Naive B cell (primary cell): ENCODE results near the gene CLDN10. TPM values are rescaled to one million over a fixed set of nuclear protein-coding genes. Genes with fewer than 3 reads are reported as not detected.
A peak's percentile ranks its signal among the peaks of the same experiment; 100 is the strongest.
"Not testable (repeated sequence)": the region's sequence is repeated elsewhere in the genome, so short reads cannot be mapped to it uniquely, and the experiment has no call there.

Experiments
- ATAC-seq, 2 donors: fragments of 150-1000 bp; cut with Tn5 transposase; 2 replicates each; pipeline ENCODE4 v1.10.0; 2021; ENCODE audit warnings: low read depth in 2 of 2, mild to moderate bottlenecking in 2 of 2, moderate library complexity in 2 of 2
- DNase-seq: peaks from one replicate; pipeline ENCODE4 v3.0.0; 2022
- H3K27ac Mint-ChIP-seq, 6 donors: one replicate each; pipeline ENCODE4 v1.8.0; 2020 to 2022; ENCODE audit warnings: mild to moderate bottlenecking in 6 of 6, mixed read lengths in 6 of 6, moderate library complexity in 5 of 6, inconsistent platforms in 2 of 6
- H3K27me3 Mint-ChIP-seq, 3 donors: one replicate each; pipeline ENCODE4 v1.8.0; 2021 to 2022; ENCODE audit warnings: mixed read lengths in 3 of 3, mild to moderate bottlenecking in 1 of 3
- H3K36me3 Mint-ChIP-seq, 2 donors: one replicate each; pipeline ENCODE4 v1.8.0; 2020 to 2022; ENCODE audit warnings: mixed read lengths in 2 of 2, inconsistent platforms in 1 of 2, mild to moderate bottlenecking in 1 of 2
- H3K4me1 Mint-ChIP-seq, 3 donors: one replicate each; pipeline ENCODE4 v1.8.0; 2020 to 2022; ENCODE audit warnings: mixed read lengths in 3 of 3, inconsistent platforms in 1 of 3, mild to moderate bottlenecking in 1 of 3, moderate library complexity in 1 of 3
- H3K4me3 Mint-ChIP-seq, 8 donors: one replicate each; pipeline ENCODE4 v1.8.0; 2020 to 2022; ENCODE audit warnings: mild to moderate bottlenecking in 8 of 8, mixed read lengths in 8 of 8, moderate library complexity in 8 of 8, inconsistent platforms in 2 of 8
- H3K9me3 Mint-ChIP-seq, 7 donors: one replicate each; pipeline ENCODE4 v1.8.0; 2020 to 2022; ENCODE audit warnings: mixed read lengths in 7 of 7, mild to moderate bottlenecking in 5 of 7, inconsistent platforms in 2 of 7, moderate library complexity in 1 of 7
- polyA plus RNA-seq, 6 donors: library from polyadenylated mRNA; unstranded; fragments of 300-500 nt; fragmentation: Illumina TruSeq; gene quantifications; one replicate each; pipeline ENCODE4 v1.2.3, GENCODE V29; 2021; ENCODE audit warnings: low read depth in 6 of 6

CLDN10 gene
- not detected for polyA plus RNA-seq

GRCh38 chr13:95552539-95553441 is at the start of gene CLDN10:
Gene CLDN10, plus strand, starts transcription at chr13:95552720. Its CDS starts 34 bp downstream, at chr13:95552754.
- no peak for DNase-seq
- Mint-ChIP-seq H3K4me1 (peaks cover 3 to 15% (median 13%) of the 10 kb centered on the region in 3 donors), H3K36me3 (no peaks in the 10 kb centered on the region), H3K9me3 (peaks cover 0 to 10% (median 0%) of the 10 kb centered on the region in 7 donors), H3K4me3 (peak within 1 kb of the TSS in 6 of 8 donors; percentile 32 to 70 (median 60)), H3K27me3 (peaks cover 51 to 73% (median 62%) of the 10 kb centered on the region in 3 donors), H3K27ac (no peak within 1 kb of the TSS)
- no peak for ATAC-seq

GRCh38 chr13:95503662-95504061 is 48.9 kb upstream of the CLDN10 start:
- Mint-ChIP-seq H3K36me3 (peaks cover 4 to 11% of the 10 kb centered on the region in 2 donors), H3K4me3 (no peak overlapping the region), H3K4me1 (no peaks in the 10 kb centered on the region), H3K27ac (no peak overlapping the region), H3K9me3 (peaks cover 3 to 21% (median 7%) of the 10 kb centered on the region in 7 donors), H3K27me3 (peaks cover 0 to 10% (median 4%) of the 10 kb centered on the region in 3 donors)
- ATAC-seq (no peak), DNase-seq (no peak)

- DNase-seq (no peak), ATAC-seq (no peak)
- Mint-ChIP-seq H3K4me1 (no peaks in the 10 kb centered on the region), H3K27ac (no peak overlapping the region), H3K36me3 (peaks cover 4 to 8% of the 10 kb centered on the region in 2 donors), H3K27me3 (peaks cover 0 to 8% (median 2%) of the 10 kb centered on the region in 3 donors), H3K4me3 (no peak overlapping the region), H3K9me3 (peaks cover 3 to 18% (median 4%) of the 10 kb centered on the region in 7 donors)
Measured at GRCh38 chr13:95505265-95505664, 47.3 kb upstream of the CLDN10 start.

GRCh38 chr13:95505986-95506385 is 46.5 kb upstream of the CLDN10 start:
- H3K27ac Mint-ChIP-seq: no peak overlapping the region
- H3K4me1 Mint-ChIP-seq: no peaks in the 10 kb centered on the region
- H3K4me3 Mint-ChIP-seq: no peak overlapping the region
- H3K36me3 Mint-ChIP-seq: peaks cover under 1 to 4% of the 10 kb centered on the region in 2 donors
- no peak for ATAC-seq
- H3K9me3 Mint-ChIP-seq: peaks cover 0 to 12% (median 3%) of the 10 kb centered on the region in 7 donors
- no peak for DNase-seq
- H3K27me3 Mint-ChIP-seq: peaks cover 0 to 4% (median 0%) of the 10 kb centered on the region in 3 donors

- H3K27ac Mint-ChIP-seq: no peak overlapping the region
- peaks cover 0 to 3% (median 0%) of the 10 kb centered on the region in 7 donors for H3K9me3 Mint-ChIP-seq
- no peaks in the 10 kb centered on the region for H3K4me1 Mint-ChIP-seq
- no peak for DNase-seq
- H3K36me3 Mint-ChIP-seq: no peaks in the 10 kb centered on the region
- H3K4me3 Mint-ChIP-seq: no peak overlapping the region
- ATAC-seq: no peak
- no peaks in the 10 kb centered on the region for H3K27me3 Mint-ChIP-seq
Measured at GRCh38 chr13:95507991-95508390, 44.5 kb upstream of the CLDN10 start.

GRCh38 chr13:95508996-95509395 is 43.5 kb upstream of the CLDN10 start:
- Mint-ChIP-seq H3K4me3 (no peak overlapping the region), H3K36me3 (no peaks in the 10 kb centered on the region), H3K27me3 (peaks cover 0 to 5% (median 4%) of the 10 kb centered on the region in 3 donors), H3K9me3 (peaks cover 0 to 3% (median 0%) of the 10 kb centered on the region in 7 donors), H3K27ac (no peak overlapping the region), H3K4me1 (no peaks in the 10 kb centered on the region)
- ATAC-seq: no peak
- no peak for DNase-seq

- peaks cover 0 to 3% (median 0%) of the 10 kb centered on the region in 7 donors for H3K9me3 Mint-ChIP-seq
- no peak overlapping the region for H3K27ac Mint-ChIP-seq
- DNase-seq: no peak
- H3K4me3 Mint-ChIP-seq: no peak overlapping the region
- ATAC-seq: no peak
- peaks cover 5 to 12% (median 8%) of the 10 kb centered on the region in 3 donors for H3K27me3 Mint-ChIP-seq
- no peaks in the 10 kb centered on the region for H3K4me1 Mint-ChIP-seq
- no peaks in the 10 kb centered on the region for H3K36me3 Mint-ChIP-seq
Measured at GRCh38 chr13:95509521-95510310, 42.8 kb upstream of the CLDN10 start.

- ATAC-seq: no peak
- H3K27me3 Mint-ChIP-seq: peaks cover 8 to 15% (median 9%) of the 10 kb centered on the region in 3 donors
- H3K9me3 Mint-ChIP-seq: peaks cover 0 to 3% (median 0%) of the 10 kb centered on the region in 7 donors
- DNase-seq: no peak
- H3K36me3 Mint-ChIP-seq: no peaks in the 10 kb centered on the region
- no peak overlapping the region for H3K4me3 Mint-ChIP-seq
- H3K4me1 Mint-ChIP-seq: no peaks in the 10 kb centered on the region
- H3K27ac Mint-ChIP-seq: no peak overlapping the region
Measured at GRCh38 chr13:95510950-95511349, 41.6 kb upstream of the CLDN10 start.

GRCh38 chr13:95512424-95512823 is 40.1 kb upstream of the CLDN10 start:
- Mint-ChIP-seq H3K36me3 (no peaks in the 10 kb centered on the region), H3K27me3 (peaks cover 8 to 15% (median 12%) of the 10 kb centered on the region in 3 donors), H3K4me1 (no peaks in the 10 kb centered on the region), H3K27ac (peak overlapping the region in 1 of 6 donors; percentile 39), H3K9me3 (peaks cover 0 to 5% (median 0%) of the 10 kb centered on the region in 7 donors), H3K4me3 (no peak overlapping the region)
- ATAC-seq (no peak), DNase-seq (no peak)

- Mint-ChIP-seq H3K27me3 (peaks cover 8 to 15% (median 12%) of the 10 kb centered on the region in 3 donors), H3K27ac (no peak overlapping the region), H3K36me3 (no peaks in the 10 kb centered on the region), H3K4me1 (no peaks in the 10 kb centered on the region), H3K4me3 (no peak overlapping the region), H3K9me3 (peaks cover 0 to 5% (median 0%) of the 10 kb centered on the region in 7 donors)
- no peak for DNase-seq
- ATAC-seq: no peak
Measured at GRCh38 chr13:95512957-95513356, 39.6 kb upstream of the CLDN10 start.

- ATAC-seq: not testable (repeated sequence)
Measured at GRCh38 chr13:95515606-95516005, 36.9 kb upstream of the CLDN10 start.

GRCh38 chr13:95516021-95516420 is 36.5 kb upstream of the CLDN10 start:
- Mint-ChIP-seq H3K4me1 (no peaks in the 10 kb centered on the region), H3K4me3 (no peak overlapping the region), H3K27me3 (peaks cover 8 to 17% (median 15%) of the 10 kb centered on the region in 3 donors), H3K36me3 (no peaks in the 10 kb centered on the region), H3K27ac (no peak overlapping the region), H3K9me3 (peaks cover 0 to 10% (median 1%) of the 10 kb centered on the region in 7 donors)
- DNase-seq (no peak), ATAC-seq (no peak)

More at GRCh38 chr13:95515606-95516005, 36.9 kb upstream of the CLDN10 start:
- peaks cover 8 to 17% (median 15%) of the 10 kb centered on the region in 3 donors for H3K27me3 Mint-ChIP-seq
- not testable (repeated sequence) for H3K4me3 Mint-ChIP-seq, H3K4me1 Mint-ChIP-seq, H3K36me3 Mint-ChIP-seq, H3K27ac Mint-ChIP-seq, H3K9me3 Mint-ChIP-seq, DNase-seq

GRCh38 chr13:95516492-95516891 is 36.0 kb upstream of the CLDN10 start:
- DNase-seq (no peak), ATAC-seq (no peak)
- no peaks in the 10 kb centered on the region for H3K4me1 Mint-ChIP-seq
- peaks cover 8 to 17% (median 15%) of the 10 kb centered on the region in 3 donors for H3K27me3 Mint-ChIP-seq
- no peak overlapping the region for H3K27ac Mint-ChIP-seq
- no peaks in the 10 kb centered on the region for H3K36me3 Mint-ChIP-seq
- no peak overlapping the region for H3K4me3 Mint-ChIP-seq
- peaks cover 0 to 14% (median 2%) of the 10 kb centered on the region in 7 donors for H3K9me3 Mint-ChIP-seq
